NT2/D1 (cell line): ENCODE measurements around the gene GLDN.

ENCODE experiments used
- DNase-seq: peaks from one replicate; pipeline ENCODE4 v3.0.0-alpha.2; 2011; ENCODE audit warnings: low read depth, low spot score
- H3K27me3 ChIP-seq: 2 replicates; pipeline ENCODE4 v1.6.0; 2011; ENCODE audit warnings: mild to moderate bottlenecking; ENCODE audit not compliant: insufficient read length, insufficient read depth
- H3K36me3 ChIP-seq: 2 replicates; pipeline ENCODE4 v1.6.1; 2011; ENCODE audit warnings: mild to moderate bottlenecking, low read length, mixed read lengths; ENCODE audit not compliant: insufficient read depth, insufficient read length
- H3K4me1 ChIP-seq: 2 replicates; pipeline ENCODE4 v1.5.1; 2011; ENCODE audit not compliant: insufficient read depth, insufficient read length
- H3K4me3 ChIP-seq: 2 replicates; pipeline ENCODE4 v1.5.1; 2011; ENCODE audit warnings: low read depth; ENCODE audit not compliant: insufficient read length
- H3K9ac ChIP-seq: 2 replicates; pipeline ENCODE4 v1.6.0; 2011; ENCODE audit warnings: low read depth; ENCODE audit not compliant: insufficient read length
- H3K9me3 ChIP-seq: 2 replicates; pipeline ENCODE4 v1.5.1; 2011; ENCODE audit warnings: mild to moderate bottlenecking, low read length; ENCODE audit not compliant: insufficient read depth
- SUZ12 ChIP-seq: IDR thresholded peaks from 2 replicates; pipeline ENCODE4 v1.6.1; 2011; ENCODE audit not compliant: insufficient read length, insufficient read depth; ENCODE audit errors: extremely low read depth
- YY1 ChIP-seq: IDR thresholded peaks from 2 replicates; pipeline ENCODE4 v1.6.1; 2011; ENCODE audit not compliant: insufficient read length, insufficient read depth
- ZNF274 ChIP-seq: IDR thresholded peaks from 2 replicates; pipeline ENCODE4 v1.6.1; 2011; ENCODE audit warnings: mild to moderate bottlenecking, low read depth, low read length

The GLDN gene

DNA sequence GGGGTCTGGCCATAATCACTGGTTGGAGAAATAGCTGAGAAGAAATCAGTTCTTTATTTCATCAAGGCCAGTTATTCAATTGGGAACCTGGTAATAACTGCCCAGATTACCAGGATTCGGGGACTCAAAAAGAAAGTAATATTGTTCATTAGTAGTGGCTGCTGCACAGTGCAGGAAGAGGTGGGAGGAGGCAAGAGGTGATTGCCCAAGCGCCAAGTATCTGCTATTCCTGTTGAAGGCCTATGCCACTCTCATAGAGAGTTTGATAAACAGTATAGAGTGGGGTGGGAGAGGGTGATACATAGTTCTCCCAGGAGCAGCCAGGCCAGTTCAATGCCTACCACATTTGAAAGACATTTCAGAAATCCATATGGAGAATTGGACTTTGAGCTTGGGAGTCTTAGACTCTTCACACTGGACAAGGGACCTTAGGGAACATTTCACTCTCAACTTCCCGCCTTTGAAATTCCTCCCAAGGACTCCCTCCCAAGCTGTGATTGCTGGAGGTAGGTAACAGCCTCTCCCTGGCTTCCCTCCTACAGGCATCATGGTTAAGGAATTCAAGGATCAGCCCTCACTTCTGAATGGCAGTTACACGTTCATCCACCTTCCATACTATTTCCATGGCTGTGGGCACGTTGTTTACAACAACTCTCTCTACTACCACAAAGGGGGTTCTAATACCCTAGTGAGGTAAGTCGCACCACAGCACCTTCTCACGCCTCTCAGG lies 59.8 kb downstream of the GLDN start:
- H3K27me3 ChIP-seq = no peaks in the 10 kb centered on the region
- DNase-seq = no peak
- no peaks in the 10 kb centered on the region for H3K9me3 ChIP-seq
- H3K9ac ChIP-seq = no peak overlapping the region
- H3K4me1 ChIP-seq = peaks cover 4% of the 10 kb centered on the region
- TF ChIP-seq YY1 (no peak), ZNF274 (no peak), SUZ12 (no peak)
- no peak overlapping the region for H3K4me3 ChIP-seq
- H3K36me3 ChIP-seq = no peaks in the 10 kb centered on the region

DNA sequence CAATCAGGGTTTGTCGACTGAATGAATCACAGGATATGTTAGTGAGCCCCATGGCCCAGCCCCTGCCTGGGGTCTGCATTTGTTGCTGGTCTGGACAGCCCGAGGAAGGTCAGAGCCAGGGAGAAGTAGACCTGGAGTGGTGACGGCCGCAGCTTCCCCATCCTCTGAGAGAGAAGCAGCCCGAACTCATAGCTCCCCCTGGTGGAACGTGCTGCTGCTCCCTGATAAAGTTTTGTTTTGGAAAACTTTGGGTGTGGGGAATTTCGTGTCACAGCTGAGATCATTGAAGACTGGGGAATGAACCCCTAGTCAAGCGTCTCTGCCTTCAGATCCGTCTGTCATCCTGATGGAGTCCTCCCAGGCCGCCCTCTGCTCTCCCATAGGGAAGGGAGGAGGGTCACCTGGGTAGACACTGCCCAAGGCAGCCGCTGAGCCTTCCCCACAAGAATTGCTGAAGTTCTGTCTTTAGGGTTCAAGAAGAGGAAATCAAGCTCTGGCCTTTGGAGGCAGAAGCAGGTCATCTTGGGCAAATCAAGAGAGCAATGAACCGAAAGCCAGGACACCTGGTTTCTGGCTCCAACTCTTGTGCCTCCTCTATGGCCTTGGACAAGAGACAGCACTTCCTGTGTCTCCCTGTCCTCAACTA lies 60.5 kb downstream of the GLDN start:
- peaks cover 4% of the 10 kb centered on the region for H3K4me1 ChIP-seq
- no peaks in the 10 kb centered on the region for H3K27me3 ChIP-seq
- no peaks in the 10 kb centered on the region for H3K9me3 ChIP-seq
- DNase-seq = peak; percentile 18
- no peak overlapping the region for H3K9ac ChIP-seq
- H3K36me3 ChIP-seq = no peaks in the 10 kb centered on the region
- no peak overlapping the region for H3K4me3 ChIP-seq
- TF ChIP-seq ZNF274 (no peak), SUZ12 (no peak), YY1 (no peak)

- TF ChIP-seq YY1 (no peak), ZNF274 (no peak), SUZ12 (no peak)
- DNase-seq = no peak
- H3K4me1 ChIP-seq = peaks cover 4% of the 10 kb centered on the region
- H3K9ac ChIP-seq = no peak overlapping the region
- H3K36me3 ChIP-seq = no peaks in the 10 kb centered on the region
- no peak overlapping the region for H3K4me3 ChIP-seq
- H3K9me3 ChIP-seq = no peaks in the 10 kb centered on the region
- no peaks in the 10 kb centered on the region for H3K27me3 ChIP-seq
Observed at GRCh38 chr15:51403072-51403878, 61.8 kb downstream of the GLDN start.

GRCh38 chr15:51403946-51404695 lies 62.7 kb downstream of the GLDN start:
- H3K9me3 ChIP-seq = no peaks in the 10 kb centered on the region
- H3K4me1 ChIP-seq = no peaks in the 10 kb centered on the region
- H3K36me3 ChIP-seq = no peaks in the 10 kb centered on the region
- H3K9ac ChIP-seq = no peak overlapping the region
- no peaks in the 10 kb centered on the region for H3K27me3 ChIP-seq
- no peak for TF ChIP-seq YY1
- TF ChIP-seq ZNF274 = no peak
- TF ChIP-seq SUZ12 = no peak
- DNase-seq = no peak
- no peak overlapping the region for H3K4me3 ChIP-seq

DNA sequence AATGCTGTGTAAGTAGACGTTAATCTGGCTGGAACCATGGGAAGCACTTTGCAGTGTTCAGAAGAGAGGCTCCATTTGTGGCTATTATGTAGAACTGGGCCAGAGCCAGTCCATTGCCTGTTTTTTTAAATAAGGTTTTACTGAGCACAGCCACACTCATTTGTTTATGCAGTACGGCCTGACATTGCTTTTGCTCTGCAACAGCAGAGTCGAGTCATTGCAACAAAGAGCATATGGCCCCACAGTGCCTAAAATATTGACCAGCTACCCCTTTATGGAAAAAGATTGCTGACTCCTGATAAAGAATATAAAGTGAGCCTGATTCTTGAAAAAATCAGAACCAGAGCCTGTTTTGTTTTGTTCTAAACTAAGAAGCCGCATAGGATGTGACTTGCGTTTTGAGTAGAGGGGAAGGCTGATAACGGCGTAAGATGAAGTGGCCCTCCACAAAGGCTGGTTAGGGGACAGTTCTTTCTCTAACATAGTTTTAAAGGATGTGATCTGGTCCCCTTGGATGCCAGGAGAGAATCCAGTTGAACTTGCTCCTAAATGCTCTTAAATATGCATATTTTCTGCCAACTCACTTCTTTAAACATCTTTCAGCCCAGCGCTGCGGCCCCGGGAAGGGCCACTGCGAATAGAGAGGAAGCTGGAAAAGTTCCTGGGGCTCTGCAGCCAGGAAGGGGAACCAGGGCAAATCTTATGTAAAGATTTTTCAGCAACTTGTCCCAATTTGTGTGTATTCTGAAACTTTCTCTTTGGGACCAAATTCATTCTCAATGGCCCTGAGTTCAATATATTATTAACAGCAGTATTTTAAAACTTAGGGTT lies 64.5 kb downstream of the GLDN start:
- DNase-seq = no peak
- H3K27me3 ChIP-seq = no peaks in the 10 kb centered on the region

GRCh38 chr15:51414256-51414860 lies 72.9 kb downstream of the GLDN start:
- Histone ChIP-seq H3K9me3 (no peaks in the 10 kb centered on the region), H3K4me3 (no peak overlapping the region), H3K36me3 (no peaks in the 10 kb centered on the region), H3K9ac (no peak overlapping the region), H3K27me3 (no peaks in the 10 kb centered on the region), H3K4me1 (no peaks in the 10 kb centered on the region)
- no peak for TF ChIP-seq YY1
- TF ChIP-seq ZNF274 = no peak
- no peak for TF ChIP-seq SUZ12
- no peak for DNase-seq

More for the DNA sequence above, 64.5 kb downstream of the GLDN start:
- H3K36me3 ChIP-seq = no peaks in the 10 kb centered on the region
- TF ChIP-seq SUZ12 (no peak), YY1 (no peak), ZNF274 (no peak)
- H3K4me3 ChIP-seq = no peak overlapping the region
- H3K9me3 ChIP-seq = no peaks in the 10 kb centered on the region
- no peak overlapping the region for H3K9ac ChIP-seq
- H3K4me1 ChIP-seq = no peaks in the 10 kb centered on the region
